T-helper 17 cell (primary cell): ENCODE data around the gene OST4. TPM values are rescaled to one million over a fixed set of nuclear protein-coding genes. Genes with fewer than 3 reads are reported as not detected.

Source experiments
- ATAC-seq: fragments of 150-1000 bp; cut with Tn5 transposase; 2 replicates; pipeline ENCODE4 v1.10.0; 2021; ENCODE audit warnings: mild to moderate bottlenecking, moderate library complexity
- DNase-seq, 3 donors: peaks; one replicate each; pipeline versions ENCODE4 v3.0.0 to v3.0.0-alpha.2; 2020 to 2021
- H3K9me3 ChIP-seq: one replicate; pipeline ENCODE4 v1.7.0; 2013; ENCODE audit warnings: low read length, mild to moderate bottlenecking; ENCODE audit not compliant: control insufficient read depth, poor library complexity, severe bottlenecking
- H3K27ac Mint-ChIP-seq: one replicate; pipeline ENCODE4 v1.8.0; 2022; ENCODE audit warnings: mild to moderate bottlenecking, moderate library complexity, mixed read lengths
- H3K27me3 Mint-ChIP-seq: one replicate; pipeline ENCODE4 v1.8.0; 2022; ENCODE audit warnings: mixed read lengths
- H3K36me3 Mint-ChIP-seq: one replicate; pipeline ENCODE4 v1.8.0; 2022; ENCODE audit warnings: low read depth, mixed read lengths
- H3K4me1 Mint-ChIP-seq: one replicate; pipeline ENCODE4 v1.8.0; 2022; ENCODE audit warnings: mild to moderate bottlenecking, mixed read lengths
- H3K4me3 Mint-ChIP-seq: one replicate; pipeline ENCODE4 v1.8.0; 2022; ENCODE audit warnings: mild to moderate bottlenecking, moderate library complexity, mixed read lengths
- total RNA-seq, 4 donors: library from RNA in 2 of 4; stranded (reverse) in 2 of 4; gene quantifications; one replicate each; pipeline ENCODE4 v1.2.3 and lab custom pipeline; 2022 to 2026

The OST4 gene
- total RNA-seq, 2 donors from 2014 or later, result 284 to 371 TPM

GRCh38 chr2:27050281-27050995, 21.0 kb downstream of the OST4 start:
- H3K36me3 Mint-ChIP-seq, result peaks cover 3% of the 10 kb centered on the region
- peak overlapping the region; percentile 98 for H3K27ac Mint-ChIP-seq
- DNase-seq, result peak; percentile 66 to 89 (median 84)
- H3K27me3 Mint-ChIP-seq, result peaks cover 5% of the 10 kb centered on the region
- peaks cover 32% of the 10 kb centered on the region for H3K4me1 Mint-ChIP-seq
- ATAC-seq, result peak; percentile 67
- H3K4me3 Mint-ChIP-seq, result peak overlapping the region; percentile 86
- H3K9me3 ChIP-seq, result no peaks in the 10 kb centered on the region

- H3K27me3 Mint-ChIP-seq, result peaks cover 5% of the 10 kb centered on the region
- peaks cover 29% of the 10 kb centered on the region for H3K4me1 Mint-ChIP-seq
Measured at GRCh38 chr2:27049422-27050280, 21.8 kb downstream of the OST4 start.

GRCh38 chr2:27042985-27043634, 28.3 kb downstream of the OST4 start:
- peaks cover 6% of the 10 kb centered on the region for H3K36me3 Mint-ChIP-seq
- no peaks in the 10 kb centered on the region for H3K27me3 Mint-ChIP-seq
- no peaks in the 10 kb centered on the region for H3K9me3 ChIP-seq
- DNase-seq (no peak), ATAC-seq (no peak)
- H3K4me3 Mint-ChIP-seq, result no peak overlapping the region
- peaks cover 8% of the 10 kb centered on the region for H3K4me1 Mint-ChIP-seq
- H3K27ac Mint-ChIP-seq, result no peak overlapping the region

More at GRCh38 chr2:27049422-27050280, 21.8 kb downstream of the OST4 start:
- no peaks in the 10 kb centered on the region for H3K9me3 ChIP-seq
- Mint-ChIP-seq H3K36me3 (peaks cover 3% of the 10 kb centered on the region), H3K27ac (peak overlapping the region; percentile 98), H3K4me3 (peak overlapping the region; percentile 86)
- ATAC-seq (peak; percentile 31), DNase-seq (peak; percentile 41 to 59 (median 52))

GRCh38 chr2:27042159-27042661, 29.2 kb downstream of the OST4 start:
- Mint-ChIP-seq H3K27ac (peak overlapping the region; percentile 68), H3K4me1 (peaks cover 5% of the 10 kb centered on the region), H3K36me3 (peaks cover 6% of the 10 kb centered on the region), H3K27me3 (no peaks in the 10 kb centered on the region), H3K4me3 (no peak overlapping the region)
- peak; percentile 78 for ATAC-seq
- DNase-seq, result no peak
- no peaks in the 10 kb centered on the region for H3K9me3 ChIP-seq

GRCh38 chr2:27041752-27042151, 29.7 kb downstream of the OST4 start:
- no peak overlapping the region for H3K4me3 Mint-ChIP-seq
- H3K4me1 Mint-ChIP-seq, result peaks cover 5% of the 10 kb centered on the region
- H3K27me3 Mint-ChIP-seq, result no peaks in the 10 kb centered on the region
- peaks cover 6% of the 10 kb centered on the region for H3K36me3 Mint-ChIP-seq
- no peak for DNase-seq
- peak overlapping the region; percentile 68 for H3K27ac Mint-ChIP-seq
- no peak for ATAC-seq
- no peaks in the 10 kb centered on the region for H3K9me3 ChIP-seq

GRCh38 chr2:27040282-27040681, 31.2 kb downstream of the OST4 start:
- no peak overlapping the region for H3K4me3 Mint-ChIP-seq
- H3K27ac Mint-ChIP-seq, result no peak overlapping the region
- DNase-seq (no peak), ATAC-seq (no peak)
- H3K27me3 Mint-ChIP-seq, result no peaks in the 10 kb centered on the region
- peaks cover 6% of the 10 kb centered on the region for H3K36me3 Mint-ChIP-seq
- peaks cover 10% of the 10 kb centered on the region for H3K4me1 Mint-ChIP-seq
- H3K9me3 ChIP-seq, result no peaks in the 10 kb centered on the region

GRCh38 chr2:27039871-27040270, 31.6 kb downstream of the OST4 start:
- Mint-ChIP-seq H3K27ac (no peak overlapping the region), H3K4me3 (no peak overlapping the region), H3K4me1 (peaks cover 15% of the 10 kb centered on the region), H3K27me3 (no peaks in the 10 kb centered on the region), H3K36me3 (peaks cover 6% of the 10 kb centered on the region)
- ATAC-seq (no peak), DNase-seq (no peak)
- H3K9me3 ChIP-seq, result no peaks in the 10 kb centered on the region

DNA sequence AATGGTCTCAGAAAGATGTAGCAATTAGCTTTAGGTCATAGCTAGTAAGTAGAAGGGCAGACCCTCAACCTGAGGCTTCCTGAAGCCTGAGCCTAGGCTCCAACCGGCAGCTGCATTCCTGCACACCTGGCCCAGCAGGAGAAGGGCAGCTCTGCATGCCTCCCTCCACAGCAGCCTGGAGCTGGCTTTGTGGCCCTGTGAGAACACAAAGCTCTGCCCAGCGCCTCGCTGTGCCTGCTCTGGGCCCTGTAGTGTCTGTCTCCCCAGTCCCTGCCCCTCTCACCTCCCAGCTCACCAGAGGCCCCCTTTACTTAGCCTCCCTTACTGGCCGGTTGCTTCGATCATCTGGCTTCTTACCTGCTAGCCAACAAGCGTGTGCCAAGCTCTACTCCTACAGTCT, 32.0 kb downstream of the OST4 start:
- Mint-ChIP-seq H3K4me1 (peaks cover 15% of the 10 kb centered on the region), H3K27me3 (no peaks in the 10 kb centered on the region), H3K4me3 (no peak overlapping the region), H3K36me3 (peaks cover 6% of the 10 kb centered on the region), H3K27ac (no peak overlapping the region)
- DNase-seq (no peak), ATAC-seq (no peak)
- H3K9me3 ChIP-seq, result no peaks in the 10 kb centered on the region

- no peak overlapping the region for H3K4me3 Mint-ChIP-seq
- no peak for DNase-seq
- no peak overlapping the region for H3K27ac Mint-ChIP-seq
- peaks cover 20% of the 10 kb centered on the region for H3K4me1 Mint-ChIP-seq
- no peaks in the 10 kb centered on the region for H3K27me3 Mint-ChIP-seq
- H3K36me3 Mint-ChIP-seq, result peaks cover 6% of the 10 kb centered on the region
- ATAC-seq, result no peak
- no peaks in the 10 kb centered on the region for H3K9me3 ChIP-seq
Measured at GRCh38 chr2:27038631-27039339, 32.7 kb downstream of the OST4 start.

- no peaks in the 10 kb centered on the region for H3K9me3 ChIP-seq
- no peak overlapping the region for H3K27ac Mint-ChIP-seq
- ATAC-seq (no peak), DNase-seq (no peak)
- H3K4me1 Mint-ChIP-seq, result peaks cover 25% of the 10 kb centered on the region
- no peak overlapping the region for H3K4me3 Mint-ChIP-seq
- H3K27me3 Mint-ChIP-seq, result no peaks in the 10 kb centered on the region
- H3K36me3 Mint-ChIP-seq, result peaks cover 6% of the 10 kb centered on the region
Measured at GRCh38 chr2:27038012-27038411, 33.4 kb downstream of the OST4 start.

DNA sequence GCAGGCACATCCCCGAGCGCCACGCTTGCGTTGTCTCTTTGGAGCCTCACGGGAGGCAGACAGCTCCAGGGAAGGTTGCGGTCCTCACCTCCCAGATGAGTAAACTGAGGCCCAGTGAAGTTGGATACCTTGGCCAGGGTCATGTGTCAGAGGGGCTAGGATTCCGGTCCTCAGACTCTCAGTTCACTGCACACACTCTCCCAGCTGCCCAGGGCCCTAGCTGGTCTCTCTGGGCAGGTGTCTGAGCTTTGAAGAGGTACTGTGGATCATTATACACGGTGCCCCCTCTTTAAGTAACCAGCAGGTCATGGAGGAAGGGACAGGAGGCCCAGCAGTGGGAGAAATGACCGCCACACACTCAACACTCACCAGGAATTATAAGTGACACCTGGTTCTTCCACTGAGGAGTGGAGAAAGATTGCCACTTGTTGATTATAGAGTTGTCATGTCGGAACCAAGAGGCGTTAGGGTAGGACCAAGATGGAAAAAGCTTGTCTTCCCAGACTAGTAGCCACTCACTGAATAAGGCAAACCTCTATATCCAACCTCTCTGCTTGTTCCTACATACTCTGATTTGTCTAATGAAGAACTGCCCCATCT, 38.1 kb downstream of the OST4 start:
- Mint-ChIP-seq H3K36me3 (no peaks in the 10 kb centered on the region), H3K27ac (peak overlapping the region; percentile 88), H3K4me1 (peaks cover 35% of the 10 kb centered on the region), H3K27me3 (no peaks in the 10 kb centered on the region), H3K4me3 (peak overlapping the region; percentile 96)
- DNase-seq, result no peak
- no peak for ATAC-seq
- no peaks in the 10 kb centered on the region for H3K9me3 ChIP-seq

DNA sequence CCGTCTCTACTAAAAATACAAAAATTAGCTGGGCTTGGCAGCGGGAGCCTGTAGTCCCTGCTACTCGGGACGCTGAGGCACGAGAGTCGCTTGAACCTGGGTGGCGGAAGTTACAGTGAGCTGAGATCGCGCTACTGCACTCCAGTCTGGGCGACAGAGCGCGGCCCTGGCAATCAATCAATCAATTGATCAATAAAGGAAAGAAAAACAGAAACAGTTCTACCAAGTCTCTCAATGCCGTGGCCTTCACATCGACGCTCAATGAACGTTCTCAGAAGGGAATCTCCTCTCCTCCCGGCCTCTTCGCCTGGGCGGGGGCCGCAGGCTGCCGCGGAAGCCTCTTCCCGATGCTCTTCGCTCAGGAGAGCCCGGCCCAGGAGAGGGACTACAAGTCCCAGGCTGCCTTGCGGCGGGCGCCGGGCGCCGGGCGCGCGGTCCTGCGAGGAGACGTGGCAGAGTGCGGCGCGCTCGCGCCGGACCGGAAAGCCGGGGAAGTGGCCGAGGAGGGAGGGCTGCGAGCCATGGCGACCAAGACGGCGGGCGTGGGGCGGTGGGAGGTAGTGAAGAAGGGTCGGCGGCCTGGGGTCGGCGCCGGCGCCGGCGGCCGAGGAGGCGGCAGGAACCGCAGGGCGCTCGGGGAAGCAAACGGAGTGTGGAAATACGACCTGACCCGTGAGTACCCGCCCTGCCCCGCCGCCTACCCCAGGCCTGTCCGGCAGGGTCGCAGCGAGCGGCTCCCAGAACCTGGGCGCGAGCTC, 38.8 kb downstream of the OST4 start, which contains the start of gene TMEM214:
Gene TMEM214, plus strand, starts transcription at position 471 of the 758 bp plus-strand sequence. Its CDS starts 51 bp downstream, at position 522.
- H3K4me3 Mint-ChIP-seq, result peak within 1 kb of the TSS; percentile 96
- H3K9me3 ChIP-seq, result no peaks in the 10 kb centered on the region
- H3K27me3 Mint-ChIP-seq, result no peaks in the 10 kb centered on the region
- peaks cover 39% of the 10 kb centered on the region for H3K4me1 Mint-ChIP-seq
- H3K27ac Mint-ChIP-seq, result peak within 1 kb of the TSS; percentile 88
- H3K36me3 Mint-ChIP-seq, result no peaks in the 10 kb centered on the region
- DNase-seq, result peak; percentile 62 to 72 (median 68)
- peak; percentile 98 for ATAC-seq
